Natural killer cell treated with Interleukin-12 subunit alpha and Interleukin-12 subunit beta and Interleukin-15 and Interleukin-18, amount 100 ng/mL, for 72 hours (primary cell): ENCODE results near the gene INPP1. TPM values are rescaled to one million over a fixed set of nuclear protein-coding genes. Genes with fewer than 3 reads are reported as not detected.
A peak's percentile ranks its signal among the peaks of the same experiment; 100 is the strongest.

Source experiments
- ATAC-seq, 2 donors: fragments of 150-1000 bp; cut with Tn5 transposase in 1 of 2; sonication (Bioruptor Pico), chemical (Tn5 transposase) in 1 of 2; 2 replicates each; pipeline ENCODE4 v1.10.0; 2021
- DNase-seq: peaks from one replicate; pipeline ENCODE4 v3.0.0; 2022; ENCODE audit warnings: low spot score
- H3K27ac Mint-ChIP-seq, 2 donors: 1 replicate in 1 of 2; 2 replicates in 1 of 2; pipeline ENCODE4 v1.8.0; 2022; ENCODE audit warnings: mixed read lengths in 2 of 2, mild to moderate bottlenecking in 1 of 2, moderate library complexity in 1 of 2
- H3K27me3 Mint-ChIP-seq, 2 donors: 1 replicate in 1 of 2; 2 replicates in 1 of 2; pipeline ENCODE4 v1.8.0; 2022; ENCODE audit warnings: mixed read lengths in 2 of 2
- H3K36me3 Mint-ChIP-seq: one replicate; pipeline ENCODE4 v1.8.0; 2022; ENCODE audit warnings: mixed read lengths
- H3K4me1 Mint-ChIP-seq, 2 donors: 1 replicate in 1 of 2; 2 replicates in 1 of 2; pipeline ENCODE4 v1.8.0; 2022; ENCODE audit warnings: low read depth in 2 of 2, mixed read lengths in 2 of 2, mild to moderate bottlenecking in 1 of 2
- H3K4me3 Mint-ChIP-seq: one replicate; pipeline ENCODE4 v1.8.0; 2022; ENCODE audit warnings: mixed read lengths
- H3K9me3 Mint-ChIP-seq: 2 replicates; pipeline ENCODE4 v1.8.0; 2022; ENCODE audit warnings: mixed read lengths
- total RNA-seq, 2 donors: library from RNA; stranded (reverse); gene quantifications; one replicate each; pipeline ENCODE4 v1.2.3, GENCODE V29; 2022

INPP1 gene
- total RNA-seq, 2 donors from 2014 or later, result 13.5 to 19.4 TPM

DNA sequence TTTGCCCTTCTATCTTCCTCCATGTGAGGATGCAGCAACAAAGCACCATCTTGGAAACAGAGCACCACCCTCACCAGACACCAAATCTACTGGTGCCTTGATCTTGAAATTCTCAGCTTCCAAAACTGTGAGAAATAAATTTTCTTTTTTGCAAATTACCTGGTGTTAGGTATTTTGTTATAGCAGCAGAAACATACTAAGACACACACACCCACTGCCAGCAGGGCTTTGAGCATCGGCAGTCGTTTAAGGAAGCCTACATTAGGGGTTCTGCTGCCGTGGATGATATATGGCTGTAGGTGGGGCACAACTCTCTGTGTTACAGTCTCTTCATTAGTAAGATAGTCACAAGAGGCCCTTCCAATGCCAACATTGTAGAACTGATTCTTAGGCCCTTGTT lies 44.0 kb downstream of the INPP1 start:
- no peaks in the 10 kb centered on the region for H3K9me3 Mint-ChIP-seq
- H3K4me1 Mint-ChIP-seq, result no peaks in the 10 kb centered on the region
- no peaks in the 10 kb centered on the region for H3K36me3 Mint-ChIP-seq
- ATAC-seq, result no peak
- no peak overlapping the region for H3K27ac Mint-ChIP-seq
- H3K4me3 Mint-ChIP-seq, result no peak overlapping the region
- peaks cover 12 to 13% of the 10 kb centered on the region in 2 donors for H3K27me3 Mint-ChIP-seq
- no peak for DNase-seq

DNA sequence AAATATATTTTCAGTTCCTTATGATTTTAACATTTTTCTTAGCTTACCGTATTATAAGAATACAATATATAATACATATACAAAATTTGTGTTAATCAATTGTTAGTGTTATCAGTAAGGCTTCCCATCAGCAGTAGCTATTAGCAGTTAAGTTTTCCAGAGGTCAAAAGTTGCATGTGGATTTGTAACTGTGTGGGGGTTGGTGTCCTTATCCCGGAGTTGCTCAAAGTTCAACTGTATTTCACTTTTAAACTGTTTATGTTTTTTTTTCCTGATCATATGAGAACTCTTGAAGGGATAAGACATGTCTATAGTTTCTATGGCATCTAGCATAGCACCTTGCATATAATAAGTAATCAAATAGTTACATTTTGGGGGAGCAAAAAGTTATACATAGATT lies 52.9 kb downstream of the INPP1 start:
- DNase-seq (no peak), ATAC-seq (no peak)
- H3K9me3 Mint-ChIP-seq, result no peaks in the 10 kb centered on the region
- no peaks in the 10 kb centered on the region for H3K4me1 Mint-ChIP-seq
- no peak overlapping the region for H3K4me3 Mint-ChIP-seq
- H3K27ac Mint-ChIP-seq, result no peak overlapping the region
- H3K36me3 Mint-ChIP-seq, result no peaks in the 10 kb centered on the region
- H3K27me3 Mint-ChIP-seq, result peaks cover 13 to 14% of the 10 kb centered on the region in 2 donors

DNA sequence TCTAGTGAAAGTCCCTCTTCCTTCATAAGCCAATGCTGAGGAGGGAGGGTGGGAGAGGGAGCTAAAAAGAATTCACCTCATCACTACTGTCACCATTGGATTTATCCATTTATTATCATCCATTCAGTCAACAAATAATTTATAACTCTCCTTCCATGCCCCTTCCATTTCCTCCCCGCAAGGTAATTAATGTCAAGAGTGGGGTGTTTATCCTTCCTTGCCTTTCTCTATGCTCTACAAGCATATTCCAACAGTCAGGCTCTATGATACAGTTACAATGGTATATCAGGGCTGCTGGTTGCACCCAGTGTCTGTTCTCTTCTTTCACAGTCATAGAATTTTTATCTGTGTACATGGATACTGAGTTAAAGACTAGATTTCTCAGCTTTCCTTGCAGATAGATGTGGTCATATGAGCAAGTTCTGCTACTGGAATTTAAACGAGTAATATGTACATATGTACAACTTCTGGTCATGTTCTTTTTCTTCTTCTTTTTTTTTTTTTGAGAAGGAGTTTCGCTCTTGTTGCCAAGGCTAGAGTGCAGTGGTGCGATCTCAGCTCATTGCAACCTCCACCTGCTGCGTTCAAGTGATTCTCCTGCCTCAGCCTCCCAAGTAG lies 59.7 kb downstream of the INPP1 start:
- H3K27me3 Mint-ChIP-seq, result no peaks in the 10 kb centered on the region
- no peak overlapping the region for H3K27ac Mint-ChIP-seq
- DNase-seq (no peak), ATAC-seq (no peak)
- H3K9me3 Mint-ChIP-seq, result no peaks in the 10 kb centered on the region
- H3K36me3 Mint-ChIP-seq, result no peaks in the 10 kb centered on the region
- no peak overlapping the region for H3K4me3 Mint-ChIP-seq
- H3K4me1 Mint-ChIP-seq, result no peaks in the 10 kb centered on the region

DNA sequence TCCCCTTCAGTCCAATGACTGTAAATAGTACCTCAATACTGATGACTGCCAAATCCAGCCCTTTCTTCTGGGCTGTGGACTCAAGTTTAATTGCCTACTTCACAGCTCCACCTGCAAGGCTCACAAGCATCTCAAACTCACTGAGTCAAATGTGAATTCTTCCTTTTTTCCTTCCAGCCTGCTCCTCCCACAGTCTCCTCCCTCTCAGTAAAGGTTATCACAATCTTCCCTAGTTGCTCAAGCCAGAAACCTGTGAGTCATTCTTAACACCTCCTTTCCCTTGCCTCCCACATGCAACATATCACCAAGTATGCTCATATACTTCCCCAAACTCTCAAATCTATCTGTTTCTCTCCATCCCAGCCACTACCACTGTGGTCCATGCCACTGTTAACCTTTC lies 61.1 kb downstream of the INPP1 start:
- no peaks in the 10 kb centered on the region for H3K9me3 Mint-ChIP-seq
- ATAC-seq (peak; percentile 8 to 70), DNase-seq (peak; percentile 58)
- no peaks in the 10 kb centered on the region for H3K27me3 Mint-ChIP-seq
- H3K27ac Mint-ChIP-seq, result no peak overlapping the region
- no peak overlapping the region for H3K4me3 Mint-ChIP-seq
- no peaks in the 10 kb centered on the region for H3K36me3 Mint-ChIP-seq
- H3K4me1 Mint-ChIP-seq, result peaks cover under 1 to 6% of the 10 kb centered on the region in 2 donors

DNA sequence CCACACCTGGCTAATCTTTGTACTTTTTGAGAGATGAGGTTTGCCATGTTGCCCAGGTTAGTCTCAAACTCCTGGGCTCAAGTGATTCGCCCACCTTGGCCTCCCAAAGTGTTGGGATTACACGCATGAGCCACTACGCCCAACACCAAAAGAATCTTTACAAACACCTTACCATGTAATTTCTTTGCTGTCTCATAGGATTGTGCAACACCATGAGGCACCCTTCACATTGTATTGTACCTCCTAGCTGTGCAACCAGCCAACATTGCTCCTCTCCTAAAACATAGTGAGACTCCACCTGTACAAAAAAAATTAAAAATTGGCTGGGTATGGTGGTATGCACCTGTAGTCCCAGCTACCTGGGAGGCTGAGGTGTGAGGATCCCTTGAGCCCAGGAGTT lies 61.7 kb downstream of the INPP1 start:
- no peak overlapping the region for H3K27ac Mint-ChIP-seq
- no peaks in the 10 kb centered on the region for H3K9me3 Mint-ChIP-seq
- H3K27me3 Mint-ChIP-seq, result no peaks in the 10 kb centered on the region
- H3K4me3 Mint-ChIP-seq, result no peak overlapping the region
- DNase-seq, result no peak
- H3K4me1 Mint-ChIP-seq, result peaks cover 6 to 12% of the 10 kb centered on the region in 2 donors
- no peak for ATAC-seq
- H3K36me3 Mint-ChIP-seq, result no peaks in the 10 kb centered on the region

DNA sequence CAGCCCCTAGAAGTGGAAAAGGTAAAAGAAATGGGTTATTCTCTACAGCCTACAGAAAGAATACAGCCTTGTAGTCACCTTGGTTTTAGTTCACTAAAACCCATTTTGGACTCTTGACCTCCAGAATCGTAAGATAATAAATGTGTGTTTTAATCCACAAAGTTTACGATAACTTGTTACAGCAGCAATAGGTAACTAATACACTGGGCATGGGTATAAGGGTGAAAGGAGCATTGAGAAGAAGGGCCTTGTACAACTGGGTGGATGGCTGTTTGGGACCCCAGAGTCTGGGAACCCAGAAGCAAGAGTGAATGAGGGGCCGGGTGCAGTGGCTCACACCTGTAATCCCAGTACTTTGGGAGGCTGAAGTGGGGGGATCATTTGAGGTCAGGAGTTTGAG lies 62.6 kb downstream of the INPP1 start:
- no peaks in the 10 kb centered on the region for H3K36me3 Mint-ChIP-seq
- DNase-seq (no peak), ATAC-seq (no peak)
- no peak overlapping the region for H3K27ac Mint-ChIP-seq
- H3K4me3 Mint-ChIP-seq, result no peak overlapping the region
- H3K27me3 Mint-ChIP-seq, result no peaks in the 10 kb centered on the region
- peaks cover 7 to 12% of the 10 kb centered on the region in 2 donors for H3K4me1 Mint-ChIP-seq
- no peaks in the 10 kb centered on the region for H3K9me3 Mint-ChIP-seq

DNA sequence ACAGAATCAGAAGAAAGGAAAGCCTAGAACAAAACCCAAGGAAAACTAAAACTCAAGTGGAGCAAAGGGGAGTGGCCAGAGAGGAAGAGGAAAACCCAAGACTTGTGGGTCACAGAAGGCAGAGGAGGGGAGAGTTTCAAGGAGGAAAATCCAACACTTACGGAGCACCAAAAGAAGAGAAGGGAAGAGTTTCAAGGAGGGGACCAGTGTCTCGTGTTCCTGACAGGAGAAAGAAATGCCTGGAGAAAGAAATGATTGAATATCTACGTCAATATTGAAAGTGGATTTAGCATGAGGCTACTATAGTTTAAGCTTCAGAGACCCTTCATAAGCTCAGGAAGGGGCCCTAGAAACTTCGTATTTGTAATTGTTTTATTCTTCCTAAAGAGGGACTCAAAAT lies 63.4 kb downstream of the INPP1 start:
- H3K4me1 Mint-ChIP-seq, result peaks cover 13 to 18% of the 10 kb centered on the region in 2 donors
- no peaks in the 10 kb centered on the region for H3K27me3 Mint-ChIP-seq
- H3K9me3 Mint-ChIP-seq, result no peaks in the 10 kb centered on the region
- no peaks in the 10 kb centered on the region for H3K36me3 Mint-ChIP-seq
- DNase-seq (no peak), ATAC-seq (no peak)
- H3K27ac Mint-ChIP-seq, result no peak overlapping the region
- no peak overlapping the region for H3K4me3 Mint-ChIP-seq

DNA sequence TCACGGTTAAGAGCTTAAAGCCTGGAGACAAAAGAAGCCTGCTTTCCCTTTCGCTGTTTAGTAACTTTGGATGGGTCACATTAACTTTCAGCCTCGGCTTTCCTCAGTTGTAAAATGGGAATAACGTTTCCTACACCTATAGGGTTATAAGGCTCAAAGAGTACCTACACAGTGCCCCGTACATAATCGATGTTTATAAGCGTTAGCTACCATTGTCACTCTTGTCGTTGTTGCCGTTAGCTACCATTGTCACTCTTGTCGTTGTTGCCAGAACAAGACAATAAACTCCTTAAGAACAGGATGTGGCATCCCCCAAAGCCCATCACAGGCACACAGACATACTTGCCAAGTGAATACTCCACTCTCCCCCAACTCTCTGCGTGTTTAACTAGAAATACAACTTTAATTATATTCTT lies 63.9 kb downstream of the INPP1 start:
- no peaks in the 10 kb centered on the region for H3K36me3 Mint-ChIP-seq
- peak overlapping the region in 1 of 2 donors; percentile 53 for H3K27ac Mint-ChIP-seq
- no peak for DNase-seq
- no peak for ATAC-seq
- H3K27me3 Mint-ChIP-seq, result no peaks in the 10 kb centered on the region
- H3K4me1 Mint-ChIP-seq, result peaks cover 14 to 20% of the 10 kb centered on the region in 2 donors
- H3K9me3 Mint-ChIP-seq, result no peaks in the 10 kb centered on the region
- H3K4me3 Mint-ChIP-seq, result peak overlapping the region; percentile 59

DNA sequence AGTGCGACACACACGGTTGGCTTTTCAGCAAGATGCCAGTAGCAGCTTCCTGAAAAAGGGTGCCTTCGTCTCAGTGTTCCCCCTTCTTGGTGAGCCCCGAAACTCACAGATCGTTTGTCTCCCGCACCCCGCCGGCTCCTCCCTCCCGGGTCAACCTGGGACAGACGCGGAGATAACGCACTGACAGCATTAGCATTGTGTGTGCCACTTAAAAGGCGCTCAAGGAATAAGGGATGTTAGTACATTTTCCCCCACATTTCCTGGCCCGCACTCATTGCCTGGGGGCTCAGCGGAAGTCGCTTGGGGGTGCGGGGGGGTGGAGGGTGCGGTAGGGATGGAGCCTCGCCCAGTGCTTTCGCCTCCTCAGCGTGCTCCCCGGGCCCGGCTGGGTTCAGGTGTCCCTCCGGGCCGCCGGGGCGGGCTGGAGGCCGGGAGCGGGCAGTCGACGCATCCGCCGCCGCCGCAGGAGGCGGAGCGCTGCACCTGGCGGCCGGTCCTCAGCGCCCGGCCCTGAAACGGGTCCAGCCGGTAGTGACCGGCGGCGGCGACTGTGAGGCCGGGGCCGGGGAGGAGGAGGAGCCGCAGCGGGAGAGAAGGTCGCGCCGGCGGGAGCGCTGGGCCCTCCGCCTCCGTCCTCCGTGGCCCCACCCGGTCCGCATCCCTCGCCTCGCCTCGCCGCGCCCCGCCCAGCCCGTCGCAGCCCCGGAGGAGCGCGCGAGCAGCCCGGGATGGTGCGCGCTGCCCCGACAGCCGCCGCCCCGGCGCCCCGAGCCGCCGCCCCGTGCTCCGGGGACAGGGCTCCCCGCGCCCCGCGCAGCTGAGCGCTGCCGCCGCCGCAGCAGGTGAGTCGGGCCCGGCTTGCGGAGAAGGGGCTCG lies 64.5 kb downstream of the INPP1 start, which contains the start of gene MFSD6:
TSS of gene MFSD6 (plus strand) at position 694 of the 876 bp plus-strand sequence. CDS start 27,675 bp downstream, outside the sequence.
- H3K9me3 Mint-ChIP-seq, result no peaks in the 10 kb centered on the region
- peak within 1 kb of the TSS; percentile 88 for H3K4me3 Mint-ChIP-seq
- H3K4me1 Mint-ChIP-seq, result peaks cover 15 to 22% of the 10 kb centered on the region in 2 donors
- ATAC-seq (peak; percentile 83 to 84), DNase-seq (peak; percentile 69)
- H3K27ac Mint-ChIP-seq, result peak within 1 kb of the TSS; percentile 76 to 82
- no peaks in the 10 kb centered on the region for H3K36me3 Mint-ChIP-seq
- no peaks in the 10 kb centered on the region for H3K27me3 Mint-ChIP-seq

DNA sequence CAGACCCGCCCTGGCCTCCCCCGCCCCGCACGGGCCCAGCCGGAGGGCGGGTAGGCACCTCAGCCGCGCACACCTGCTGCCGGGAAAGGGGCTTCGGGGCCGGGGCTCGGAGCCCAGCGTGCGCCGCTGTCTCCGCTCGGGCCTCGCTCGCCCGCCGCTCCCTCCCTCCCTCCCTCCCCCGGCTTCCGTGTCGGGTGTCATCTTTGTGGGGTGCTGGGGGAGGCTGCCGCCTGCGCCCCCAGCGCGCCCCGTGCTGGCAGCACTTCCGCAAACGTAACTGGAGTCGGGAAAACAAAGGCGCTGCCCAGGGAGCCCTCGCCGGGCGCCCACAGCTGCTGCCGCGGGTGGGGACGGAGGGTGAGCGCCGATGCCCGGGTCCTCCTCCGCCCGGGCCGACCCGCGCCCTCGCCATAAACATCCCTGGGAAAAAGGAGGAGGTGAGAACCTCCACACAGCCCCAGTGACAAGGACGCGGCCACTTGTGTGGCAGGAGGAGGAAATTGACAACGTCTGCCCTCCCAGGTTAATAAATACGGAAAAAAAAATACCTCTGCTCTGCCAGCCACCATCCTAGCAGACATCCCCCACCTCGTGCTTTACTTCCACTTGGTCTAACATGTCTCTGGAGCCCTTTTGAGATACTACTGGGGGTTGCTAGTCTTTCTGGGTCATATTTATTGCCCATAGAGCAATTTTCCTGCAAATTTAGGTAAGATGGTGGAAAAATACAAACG lies 65.3 kb downstream of the INPP1 start:
- Mint-ChIP-seq H3K4me3 (peak overlapping the region; percentile 88), H3K4me1 (peaks cover 23 to 30% of the 10 kb centered on the region in 2 donors), H3K36me3 (no peaks in the 10 kb centered on the region), H3K27me3 (no peaks in the 10 kb centered on the region), H3K27ac (peak overlapping the region; percentile 76 to 82), H3K9me3 (no peaks in the 10 kb centered on the region)
- ATAC-seq (peak; percentile 76 to 78), DNase-seq (peak; percentile 77)

DNA sequence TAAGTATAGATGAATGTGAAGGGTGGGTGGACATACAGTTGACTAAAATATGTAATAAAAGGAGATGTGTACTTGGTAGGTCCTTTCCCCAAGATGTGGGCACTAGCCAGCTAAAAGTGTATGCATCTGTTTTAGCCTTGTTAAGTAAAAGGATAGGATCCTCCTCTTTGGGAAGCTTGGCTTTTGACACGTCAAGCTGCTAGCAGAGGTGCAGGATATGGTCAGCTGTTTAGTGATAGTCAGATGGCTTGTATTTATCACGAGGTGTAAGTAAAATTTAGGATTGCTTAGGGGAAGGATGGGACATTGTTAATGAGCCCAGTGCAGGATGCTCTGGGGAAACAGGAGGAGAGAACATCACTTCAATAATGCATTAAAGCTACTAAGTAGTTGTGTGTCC lies 66.2 kb downstream of the INPP1 start:
- Mint-ChIP-seq H3K4me3 (peak overlapping the region; percentile 88), H3K27me3 (no peaks in the 10 kb centered on the region)
- ATAC-seq, result no peak

DNA sequence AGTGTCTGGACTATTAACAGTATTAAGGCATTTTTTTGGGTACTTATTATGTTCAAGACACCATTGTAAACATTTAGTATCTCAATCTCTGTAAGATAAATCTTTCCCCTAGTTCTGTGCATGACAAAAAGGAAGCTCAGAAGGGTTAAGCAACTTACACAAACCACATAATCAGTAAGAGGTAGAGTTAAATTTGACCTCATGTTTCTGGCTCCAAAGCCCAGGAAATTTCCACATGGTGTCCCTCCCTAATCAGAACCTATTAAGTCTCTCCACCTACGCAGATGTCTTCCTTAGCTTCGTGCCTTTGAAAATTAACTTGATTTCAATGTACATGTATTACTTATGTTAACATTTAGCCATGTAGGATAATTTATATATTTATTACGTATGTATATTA lies 66.8 kb downstream of the INPP1 start:
- no peaks in the 10 kb centered on the region for H3K9me3 Mint-ChIP-seq
- DNase-seq (no peak), ATAC-seq (no peak)
- peaks cover 24 to 31% of the 10 kb centered on the region in 2 donors for H3K4me1 Mint-ChIP-seq
- no peaks in the 10 kb centered on the region for H3K27me3 Mint-ChIP-seq
- H3K4me3 Mint-ChIP-seq, result peak overlapping the region; percentile 88
- peak overlapping the region; percentile 76 to 82 for H3K27ac Mint-ChIP-seq
- H3K36me3 Mint-ChIP-seq, result no peaks in the 10 kb centered on the region

More for the DNA sequence above, 66.2 kb downstream of the INPP1 start:
- Mint-ChIP-seq H3K27ac (peak overlapping the region; percentile 76 to 82), H3K4me1 (peaks cover 24 to 31% of the 10 kb centered on the region in 2 donors), H3K9me3 (no peaks in the 10 kb centered on the region), H3K36me3 (no peaks in the 10 kb centered on the region)
- DNase-seq, result no peak

DNA sequence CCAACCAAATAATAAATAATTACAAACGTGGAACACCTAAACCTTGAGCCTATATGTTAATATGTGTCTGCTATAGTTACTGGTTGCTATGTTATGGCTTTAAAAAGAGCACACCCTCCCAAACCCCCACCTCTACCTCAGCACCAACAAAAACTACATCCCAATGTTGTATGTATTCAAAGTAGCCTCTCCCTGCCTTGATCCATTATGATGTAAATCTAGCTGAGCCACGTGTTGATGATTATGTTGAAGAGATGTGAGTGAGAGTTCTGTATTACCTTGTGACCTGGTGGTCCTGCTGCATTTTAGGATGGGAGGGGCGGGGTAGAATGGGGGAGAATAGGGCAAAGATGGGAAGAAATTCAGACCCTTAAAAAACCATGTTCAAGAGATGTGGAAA lies 69.6 kb downstream of the INPP1 start:
- no peaks in the 10 kb centered on the region for H3K36me3 Mint-ChIP-seq
- H3K9me3 Mint-ChIP-seq, result no peaks in the 10 kb centered on the region
- H3K4me3 Mint-ChIP-seq, result no peak overlapping the region
- DNase-seq (no peak), ATAC-seq (no peak)
- no peaks in the 10 kb centered on the region for H3K27me3 Mint-ChIP-seq
- H3K4me1 Mint-ChIP-seq, result peaks cover 34 to 43% of the 10 kb centered on the region in 2 donors
- peak overlapping the region; percentile 3 to 60 for H3K27ac Mint-ChIP-seq
